Measurements from ENCODE around the gene KLHL7.

DNA sequence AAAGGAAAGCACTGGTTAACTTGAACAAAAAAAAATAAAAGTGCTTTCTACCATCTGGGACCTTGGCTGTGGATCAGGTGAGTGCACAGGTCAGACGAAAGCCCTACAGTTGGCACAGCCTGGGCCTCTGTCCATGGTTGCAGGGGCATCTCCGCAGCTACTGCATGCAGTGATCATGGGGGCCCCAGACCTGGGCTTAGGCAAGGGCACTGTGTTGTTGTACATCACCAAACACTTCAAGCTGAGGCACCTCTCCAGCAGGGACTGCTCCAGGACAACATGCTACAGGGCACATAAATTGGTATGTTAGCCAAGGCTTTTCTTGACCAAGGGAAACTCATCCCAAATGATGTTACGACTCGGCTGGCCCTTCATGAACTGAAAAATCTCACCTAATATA, 23.5 kb downstream of the KLHL7 start:
- TF ChIP-seq, protein P1, sequence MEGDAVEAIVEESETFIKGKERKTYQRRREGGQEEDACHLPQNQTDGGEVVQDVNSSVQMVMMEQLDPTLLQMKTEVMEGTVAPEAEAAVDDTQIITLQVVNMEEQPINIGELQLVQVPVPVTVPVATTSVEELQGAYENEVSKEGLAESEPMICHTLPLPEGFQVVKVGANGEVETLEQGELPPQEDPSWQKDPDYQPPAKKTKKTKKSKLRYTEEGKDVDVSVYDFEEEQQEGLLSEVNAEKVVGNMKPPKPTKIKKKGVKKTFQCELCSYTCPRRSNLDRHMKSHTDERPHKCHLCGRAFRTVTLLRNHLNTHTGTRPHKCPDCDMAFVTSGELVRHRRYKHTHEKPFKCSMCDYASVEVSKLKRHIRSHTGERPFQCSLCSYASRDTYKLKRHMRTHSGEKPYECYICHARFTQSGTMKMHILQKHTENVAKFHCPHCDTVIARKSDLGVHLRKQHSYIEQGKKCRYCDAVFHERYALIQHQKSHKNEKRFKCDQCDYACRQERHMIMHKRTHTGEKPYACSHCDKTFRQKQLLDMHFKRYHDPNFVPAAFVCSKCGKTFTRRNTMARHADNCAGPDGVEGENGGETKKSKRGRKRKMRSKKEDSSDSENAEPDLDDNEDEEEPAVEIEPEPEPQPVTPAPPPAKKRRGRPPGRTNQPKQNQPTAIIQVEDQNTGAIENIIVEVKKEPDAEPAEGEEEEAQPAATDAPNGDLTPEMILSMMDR (conservative IDR thresholded peaks at IDR 0.05): no peak
- no peak for TF ChIP-seq ZFX (IDR thresholded peaks at IDR 0.05)

Data from C4-2B (cell line).